NB4 (cell line): Measurements from ENCODE around the gene RRAD.
A peak's percentile ranks its signal among the peaks of the same experiment; 100 is the strongest.

Experiments
- DNase-seq: peaks from one replicate; pipeline ENCODE4 v3.0.0; 2010; ENCODE audit warnings: low read depth
- H3K4me3 ChIP-seq: one replicate; pipeline ENCODE4 v1.5.1; 2011; ENCODE audit warnings: mild to moderate bottlenecking, low read depth, low read length, moderate library complexity
- CTCF ChIP-seq: IDR thresholded peaks from one replicate; pipeline ENCODE4 v1.5.1; 2012; ENCODE audit warnings: low read depth, low read length
- MAX ChIP-seq: IDR thresholded peaks from 2 replicates; pipeline ENCODE4 v1.6.1; 2011; ENCODE audit warnings: low read depth, low read length
- MYC ChIP-seq: IDR thresholded peaks from 2 replicates; pipeline ENCODE4 v1.6.1; 2011; ENCODE audit warnings: low read depth, low read length
- POLR2A ChIP-seq: IDR thresholded peaks from 2 replicates; pipeline ENCODE4 v1.6.1; 2011; ENCODE audit warnings: mild to moderate bottlenecking; ENCODE audit not compliant: insufficient read length; ENCODE audit errors: extremely low read depth

The RRAD gene

GRCh38 chr16:66886321-66886720 is 39.0 kb downstream of the RRAD start:
- no peak for TF ChIP-seq MAX
- no peak for TF ChIP-seq MYC
- no peak for TF ChIP-seq CTCF
- no peak for TF ChIP-seq POLR2A
- H3K4me3 ChIP-seq: no peak overlapping the region
- no peak for DNase-seq

DNA sequence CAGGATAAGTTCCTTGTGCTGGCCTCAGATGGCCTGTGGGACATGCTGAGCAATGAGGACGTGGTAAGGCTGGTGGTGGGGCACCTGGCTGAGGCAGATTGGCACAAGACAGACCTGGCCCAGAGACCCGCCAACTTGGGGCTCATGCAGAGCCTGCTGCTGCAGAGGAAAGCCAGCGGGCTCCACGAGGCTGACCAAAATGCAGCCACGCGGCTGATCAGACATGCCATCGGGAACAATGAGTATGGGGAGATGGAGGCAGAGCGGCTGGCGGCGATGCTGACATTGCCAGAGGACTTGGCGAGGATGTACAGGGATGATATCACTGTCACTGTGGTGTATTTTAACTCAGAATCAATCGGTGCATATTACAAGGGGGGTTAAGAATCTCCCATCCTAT is 39.8 kb downstream of the RRAD start:
- no peak for DNase-seq
- no peak overlapping the region for H3K4me3 ChIP-seq
- TF ChIP-seq POLR2A (no peak), MAX (no peak), CTCF (no peak), MYC (no peak)

- TF ChIP-seq POLR2A (no peak), MAX (no peak), CTCF (no peak)
- no peak for DNase-seq
Observed at GRCh38 chr16:66882702-66883101, 42.6 kb downstream of the RRAD start.

DNA sequence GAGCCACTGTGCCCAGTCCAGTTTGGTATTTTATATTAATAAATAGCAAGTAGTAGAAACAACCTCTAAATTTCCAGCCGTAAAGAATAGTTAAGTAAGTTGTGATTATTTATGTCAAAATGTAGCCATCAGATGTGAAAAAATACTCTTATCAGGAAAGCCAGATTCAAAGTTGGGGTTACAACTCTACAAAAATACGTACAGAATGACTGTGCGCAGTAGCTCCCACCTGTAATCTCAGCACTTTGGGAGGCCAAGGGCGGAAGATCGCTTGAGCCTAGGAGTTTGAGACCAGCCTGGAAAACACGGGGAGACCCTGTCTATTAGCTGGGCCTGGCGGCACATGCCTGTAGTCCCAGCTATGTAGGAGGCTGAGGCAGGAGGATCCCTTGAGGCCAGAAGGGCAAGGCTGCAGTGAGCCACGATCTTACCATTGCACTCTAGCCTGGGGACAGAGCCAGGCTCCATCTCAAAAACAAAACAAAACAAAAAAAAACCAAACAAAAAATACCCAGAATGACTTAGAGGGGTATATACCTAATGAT is 43.3 kb downstream of the RRAD start:
- TF ChIP-seq MYC: no peak
- no peak for TF ChIP-seq CTCF
- TF ChIP-seq MAX: no peak
- no peak for TF ChIP-seq POLR2A
- no peak for DNase-seq
- H3K4me3 ChIP-seq: peak overlapping the region; percentile 73

More at GRCh38 chr16:66882702-66883101, 42.6 kb downstream of the RRAD start:
- no peak overlapping the region for H3K4me3 ChIP-seq

DNA sequence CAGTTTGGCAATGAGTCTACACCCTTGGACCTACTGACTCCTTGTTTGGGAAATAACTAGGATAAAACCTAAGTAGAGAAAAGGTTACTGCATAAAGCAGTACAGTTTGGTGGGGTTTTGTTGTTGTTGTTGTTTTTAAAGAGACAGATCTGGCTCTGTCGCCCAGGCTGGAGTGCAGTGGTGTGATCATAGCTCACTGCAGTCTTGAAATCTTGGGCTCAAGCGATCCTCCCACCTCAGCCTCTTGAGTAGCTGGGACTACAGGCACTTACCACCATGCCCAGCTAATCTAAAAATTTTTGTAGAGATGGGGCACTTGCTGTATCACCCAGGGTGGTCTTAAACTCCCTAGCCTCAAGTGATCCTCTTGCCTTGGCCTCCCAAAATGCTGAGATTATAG is 43.8 kb downstream of the RRAD start:
- TF ChIP-seq MYC (no peak), MAX (no peak), POLR2A (no peak), CTCF (no peak)
- peak overlapping the region; percentile 73 for H3K4me3 ChIP-seq
- DNase-seq: no peak

DNA sequence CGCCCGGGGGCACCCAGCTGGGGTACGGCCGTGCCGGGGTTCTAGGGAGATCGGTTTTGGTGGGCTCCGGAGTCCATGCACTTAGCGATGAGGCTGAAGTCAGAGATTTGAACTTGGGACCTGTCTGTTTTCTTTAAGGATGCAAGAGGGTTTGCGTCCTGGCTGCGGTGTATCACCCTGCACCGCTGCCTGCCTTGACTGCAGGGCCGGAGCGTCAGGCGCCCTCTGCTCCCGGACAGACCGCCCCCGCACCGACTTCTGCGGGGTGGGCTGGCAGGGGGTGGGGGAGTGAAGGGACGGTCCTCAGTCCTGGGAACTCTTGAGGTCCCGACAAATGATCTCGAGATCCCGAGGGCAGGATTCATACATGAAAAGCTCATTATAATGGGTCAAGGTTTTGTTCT is 44.3 kb downstream of the RRAD start:
- peak overlapping the region; percentile 73 for H3K4me3 ChIP-seq
- no peak for TF ChIP-seq POLR2A
- no peak for TF ChIP-seq MYC
- TF ChIP-seq CTCF: no peak
- no peak for TF ChIP-seq MAX
- DNase-seq: peak; percentile 57
